Neural progenitor cell (in vitro differentiated cells): ENCODE measurements around the gene SHH.

Experiments
- CTCF ChIP-seq: fragments of 200-600 bp; sonication (generic); IDR thresholded peaks from 2 replicates; pipeline ENCODE4 v1.5.1; 2017; ENCODE audit warnings: antibody characterized with exemption, mild to moderate bottlenecking
- EZH2 ChIP-seq: fragments of 200-600 bp; sonication (generic); IDR thresholded peaks from 2 replicates; pipeline ENCODE4 v1.6.1; 2017; ENCODE audit warnings: antibody characterized with exemption, mild to moderate bottlenecking, moderate library complexity

- TF ChIP-seq CTCF, result no peak
- TF ChIP-seq EZH2, result no peak
Measured at GRCh38 chr7:155832581-155832981, 20.3 kb upstream of the SHH start.
